ENCODE data around the gene USP9X. TPM values are rescaled to one million over a fixed set of nuclear protein-coding genes. Genes with fewer than 3 reads are reported as not detected.
A peak's percentile ranks its signal among the peaks of the same experiment; 100 is the strongest.

Gene USP9X
- total and polyA plus RNA-seq, 9 of the 15 experiments (the other 6 are each of a cell fraction or from before 2014, with no cell fraction given), result 10.9 to 47.8 (median 29.5) TPM

GRCh38 chrX:41084044-41084892 lies 977 bp upstream of the USP9X start (continued):
- TF ChIP-seq SAFB2 (IDR thresholded peaks at IDR 0.05; ENCODE audit: borderline replicate concordance, low read depth, low read length, severe bottlenecking) (no peak), RBFOX2 (IDR thresholded peaks at IDR 0.05; ENCODE audit: low read depth, low read length) (peak; percentile 82; the same call in 1 of the 2 replicates), ZBTB1 (CRISPR knock-in tag; IDR thresholded peaks at IDR 0.05; ENCODE audit: borderline replicate concordance, low read depth) (peak; percentile 100), PRDM10 (IDR thresholded peaks at IDR 0.05; ENCODE audit: partially characterized antibody) (peak; percentile 87), TOE1 (IDR thresholded peaks at IDR 0.05; ENCODE audit: borderline replicate concordance) (peak; percentile 99), TOE1 (CRISPR knock-in tag; IDR thresholded peaks at IDR 0.05; ENCODE audit: borderline replicate concordance, low read depth) (0 out of 2 replicates have a peak, but pooled peaks have one; percentile 70), ZBTB9 (CRISPR knock-in tag; IDR thresholded peaks at IDR 0.05) (peak; percentile 81; the same call in 1 of the 2 replicates), BHLHE40 (IDR thresholded peaks at IDR 0.05; ENCODE audit: low read length) (peak; percentile 100), MEIS2 (IDR thresholded peaks at IDR 0.05; ENCODE audit: partially characterized antibody) (peak; percentile 51), ZNF707 (CRISPR knock-in tag; conservative IDR thresholded peaks at IDR 0.05) (no peak), NR4A1 (CRISPR knock-in tag; IDR thresholded peaks at IDR 0.05) (peak; percentile 63; the same call in 1 of the 2 replicates), NR4A1 (tag; IDR thresholded peaks at IDR 0.05) (no peak)
